ENCODE data around the gene TTLL12.
A peak's percentile ranks its signal among the peaks of the same experiment; 100 is the strongest.

TTLL12 gene

DNA sequence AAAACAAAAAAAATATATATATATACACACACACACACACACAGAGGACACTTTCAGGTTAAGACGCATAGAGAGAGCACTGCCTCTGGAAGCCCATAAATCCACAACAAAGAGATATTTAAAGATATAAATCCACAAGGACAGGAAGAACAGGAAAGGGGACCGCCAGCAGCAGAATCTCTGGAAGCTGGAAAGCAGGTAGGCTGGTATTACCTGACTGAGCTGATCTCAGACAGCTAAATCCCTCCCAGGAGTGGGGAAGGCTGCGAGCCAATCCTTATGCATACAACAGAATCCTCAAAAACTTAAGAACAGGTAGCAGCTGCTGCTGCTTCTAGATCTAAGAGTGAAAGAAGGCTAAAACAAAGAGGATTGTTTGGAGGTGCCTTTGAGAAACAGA, 42.0 kb downstream of the TTLL12 start:
- Histone ChIP-seq H3K27ac (replicated peaks) (peak overlapping the region; percentile 86), H3K4me3 (replicated peaks; ENCODE audit: insufficient read depth, low read length) (no peak overlapping the region), H3K27me3 (ENCODE audit: insufficient read depth, poor library complexity, severe bottlenecking) (no peaks in the 10 kb centered on the region)
- TF ChIP-seq, protein P1, sequence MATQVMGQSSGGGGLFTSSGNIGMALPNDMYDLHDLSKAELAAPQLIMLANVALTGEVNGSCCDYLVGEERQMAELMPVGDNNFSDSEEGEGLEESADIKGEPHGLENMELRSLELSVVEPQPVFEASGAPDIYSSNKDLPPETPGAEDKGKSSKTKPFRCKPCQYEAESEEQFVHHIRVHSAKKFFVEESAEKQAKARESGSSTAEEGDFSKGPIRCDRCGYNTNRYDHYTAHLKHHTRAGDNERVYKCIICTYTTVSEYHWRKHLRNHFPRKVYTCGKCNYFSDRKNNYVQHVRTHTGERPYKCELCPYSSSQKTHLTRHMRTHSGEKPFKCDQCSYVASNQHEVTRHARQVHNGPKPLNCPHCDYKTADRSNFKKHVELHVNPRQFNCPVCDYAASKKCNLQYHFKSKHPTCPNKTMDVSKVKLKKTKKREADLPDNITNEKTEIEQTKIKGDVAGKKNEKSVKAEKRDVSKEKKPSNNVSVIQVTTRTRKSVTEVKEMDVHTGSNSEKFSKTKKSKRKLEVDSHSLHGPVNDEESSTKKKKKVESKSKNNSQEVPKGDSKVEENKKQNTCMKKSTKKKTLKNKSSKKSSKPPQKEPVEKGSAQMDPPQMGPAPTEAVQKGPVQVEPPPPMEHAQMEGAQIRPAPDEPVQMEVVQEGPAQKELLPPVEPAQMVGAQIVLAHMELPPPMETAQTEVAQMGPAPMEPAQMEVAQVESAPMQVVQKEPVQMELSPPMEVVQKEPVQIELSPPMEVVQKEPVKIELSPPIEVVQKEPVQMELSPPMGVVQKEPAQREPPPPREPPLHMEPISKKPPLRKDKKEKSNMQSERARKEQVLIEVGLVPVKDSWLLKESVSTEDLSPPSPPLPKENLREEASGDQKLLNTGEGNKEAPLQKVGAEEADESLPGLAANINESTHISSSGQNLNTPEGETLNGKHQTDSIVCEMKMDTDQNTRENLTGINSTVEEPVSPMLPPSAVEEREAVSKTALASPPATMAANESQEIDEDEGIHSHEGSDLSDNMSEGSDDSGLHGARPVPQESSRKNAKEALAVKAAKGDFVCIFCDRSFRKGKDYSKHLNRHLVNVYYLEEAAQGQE (IDR thresholded peaks at IDR 0.05; ENCODE audit: insufficient replicate concordance, low read depth), result no peak
- TF ChIP-seq SPI1 (IDR thresholded peaks at IDR 0.05; ENCODE audit: borderline replicate concordance, low read depth) (no peak), GABPA (IDR thresholded peaks at IDR 0.05; ENCODE audit: low read depth) (no peak), POLR2AphosphoS5 (IDR thresholded peaks at IDR 0.05; ENCODE audit: low read depth) (no peak)
- TF ChIP-seq, protein P2, sequence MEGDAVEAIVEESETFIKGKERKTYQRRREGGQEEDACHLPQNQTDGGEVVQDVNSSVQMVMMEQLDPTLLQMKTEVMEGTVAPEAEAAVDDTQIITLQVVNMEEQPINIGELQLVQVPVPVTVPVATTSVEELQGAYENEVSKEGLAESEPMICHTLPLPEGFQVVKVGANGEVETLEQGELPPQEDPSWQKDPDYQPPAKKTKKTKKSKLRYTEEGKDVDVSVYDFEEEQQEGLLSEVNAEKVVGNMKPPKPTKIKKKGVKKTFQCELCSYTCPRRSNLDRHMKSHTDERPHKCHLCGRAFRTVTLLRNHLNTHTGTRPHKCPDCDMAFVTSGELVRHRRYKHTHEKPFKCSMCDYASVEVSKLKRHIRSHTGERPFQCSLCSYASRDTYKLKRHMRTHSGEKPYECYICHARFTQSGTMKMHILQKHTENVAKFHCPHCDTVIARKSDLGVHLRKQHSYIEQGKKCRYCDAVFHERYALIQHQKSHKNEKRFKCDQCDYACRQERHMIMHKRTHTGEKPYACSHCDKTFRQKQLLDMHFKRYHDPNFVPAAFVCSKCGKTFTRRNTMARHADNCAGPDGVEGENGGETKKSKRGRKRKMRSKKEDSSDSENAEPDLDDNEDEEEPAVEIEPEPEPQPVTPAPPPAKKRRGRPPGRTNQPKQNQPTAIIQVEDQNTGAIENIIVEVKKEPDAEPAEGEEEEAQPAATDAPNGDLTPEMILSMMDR (IDR thresholded peaks at IDR 0.05; ENCODE audit: insufficient read depth, low read length), result no peak
- no peak for DNase-seq (ENCODE audit: low read depth in 1 of 2, low spot score in 1 of 2)

DNA sequence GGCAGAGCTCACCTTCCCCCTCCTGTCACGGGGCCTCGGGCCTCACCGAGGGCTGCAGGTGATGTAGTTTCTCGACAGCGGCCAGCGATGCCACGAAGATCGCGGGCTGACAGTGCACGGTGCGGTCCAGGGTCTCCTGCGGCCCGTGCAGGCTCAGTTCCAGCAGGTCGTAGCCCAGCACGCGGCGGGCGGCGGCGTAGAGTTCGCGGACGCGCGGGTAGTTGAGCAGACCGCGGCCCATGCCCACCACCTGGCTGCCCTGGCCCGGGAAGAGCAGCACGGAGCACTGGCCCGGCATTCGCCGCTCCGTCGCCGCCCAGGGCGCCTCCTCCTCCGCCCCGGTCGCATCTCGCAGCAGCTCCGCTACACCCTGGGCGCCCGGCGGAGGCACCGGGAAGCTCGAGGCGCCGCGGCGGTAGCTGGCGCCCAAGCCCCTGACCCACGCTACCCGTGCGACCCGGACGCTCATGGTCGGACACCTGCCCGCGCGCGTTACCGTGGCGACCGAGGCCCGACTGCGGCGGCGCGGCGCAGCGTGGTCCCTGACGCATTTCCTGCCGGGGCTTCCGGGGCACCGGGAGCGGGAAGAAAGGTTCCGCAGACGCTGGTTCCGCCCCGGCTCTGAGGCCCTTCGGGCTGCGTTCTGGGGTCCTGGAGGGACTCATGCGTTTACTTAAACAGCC, 43.9 kb downstream of the TTLL12 start, which contains the start of gene MCAT:
TSS of gene MCAT (minus strand) at position 519 of the 683 bp plus-strand sequence. CDS start at position 469, 50 bp downstream.
- Histone ChIP-seq H3K27me3 (ENCODE audit: insufficient read depth, poor library complexity, severe bottlenecking) (no peaks in the 10 kb centered on the region), H3K4me3 (replicated peaks; ENCODE audit: insufficient read depth, low read length) (peak within 1 kb of the TSS; percentile 98), H3K27ac (replicated peaks) (peak within 1 kb of the TSS; percentile 86)
- peak; percentile 81 to 83 for DNase-seq (ENCODE audit: low read depth in 1 of 2, low spot score in 1 of 2)
- TF ChIP-seq GABPA (IDR thresholded peaks at IDR 0.05; ENCODE audit: low read depth), result peak; percentile 97
- TF ChIP-seq, protein P2 (IDR thresholded peaks at IDR 0.05; ENCODE audit: insufficient read depth, low read length), result no peak
- peak; percentile 46 for TF ChIP-seq POLR2AphosphoS5 (IDR thresholded peaks at IDR 0.05; ENCODE audit: low read depth)
- no peak for TF ChIP-seq SPI1 (IDR thresholded peaks at IDR 0.05; ENCODE audit: borderline replicate concordance, low read depth)
- TF ChIP-seq, protein P1 (IDR thresholded peaks at IDR 0.05; ENCODE audit: insufficient replicate concordance, low read depth), result no peak

DNA sequence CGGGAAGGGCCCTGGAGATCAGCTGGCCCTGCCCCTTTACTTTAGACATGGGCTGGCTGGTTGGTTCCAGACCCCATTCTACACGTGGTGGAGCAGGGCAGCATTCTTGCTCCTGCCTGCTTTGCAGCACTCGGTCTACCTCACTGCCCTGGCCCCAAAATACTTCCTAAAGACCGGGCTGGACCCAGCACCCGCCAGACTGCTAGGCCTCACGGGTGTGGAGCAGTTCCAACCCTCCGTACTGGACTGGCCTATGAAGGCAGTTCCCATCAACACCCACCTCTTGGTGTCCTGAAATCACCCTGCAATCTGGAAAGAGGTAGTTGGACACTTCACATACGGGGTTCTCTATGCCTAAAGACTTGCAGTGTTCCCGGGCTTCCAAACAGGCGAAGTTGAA, 50.1 kb downstream of the TTLL12 start:
- TF ChIP-seq, protein P2 (IDR thresholded peaks at IDR 0.05; ENCODE audit: insufficient read depth, low read length), result no peak
- TF ChIP-seq SPI1 (IDR thresholded peaks at IDR 0.05; ENCODE audit: borderline replicate concordance, low read depth) (no peak), POLR2AphosphoS5 (IDR thresholded peaks at IDR 0.05; ENCODE audit: low read depth) (no peak), GABPA (IDR thresholded peaks at IDR 0.05; ENCODE audit: low read depth) (no peak)
- TF ChIP-seq, protein P1 (IDR thresholded peaks at IDR 0.05; ENCODE audit: insufficient replicate concordance, low read depth), result no peak
- Histone ChIP-seq H3K4me3 (replicated peaks; ENCODE audit: insufficient read depth, low read length) (no peak overlapping the region), H3K27ac (replicated peaks) (peak overlapping the region; percentile 57), H3K27me3 (ENCODE audit: insufficient read depth, poor library complexity, severe bottlenecking) (no peaks in the 10 kb centered on the region)
- no peak for DNase-seq (ENCODE audit: low read depth in 1 of 2, low spot score in 1 of 2)

All from HL-60 (cell line).